Prostate gland (tissue), 2 donors: ENCODE measurements around the gene CPT1C.

Experiments used
- POLR2A ChIP-seq: fragments of 450-650 bp; IDR thresholded peaks from one replicate; pipeline ENCODE4 v1.6.1; 2016; ENCODE audit warnings: antibody characterized with exemption, mild to moderate bottlenecking
- TF ChIP-seq, protein P1 (sequence below), 4 experiments: fragments of 200-600 bp in 2 of 4; fragments of 450-650 bp in 2 of 4; sonication (generic) in 2 of 4; IDR thresholded peaks; 1 replicate in 3 of 4; 2 replicates in 1 of 4; pipeline ENCODE4 v1.5.1; 2016 to 2019; ENCODE audit warnings: antibody characterized with exemption in 4 of 4, mild to moderate bottlenecking in 2 of 4, moderate library complexity in 2 of 4

DNA sequence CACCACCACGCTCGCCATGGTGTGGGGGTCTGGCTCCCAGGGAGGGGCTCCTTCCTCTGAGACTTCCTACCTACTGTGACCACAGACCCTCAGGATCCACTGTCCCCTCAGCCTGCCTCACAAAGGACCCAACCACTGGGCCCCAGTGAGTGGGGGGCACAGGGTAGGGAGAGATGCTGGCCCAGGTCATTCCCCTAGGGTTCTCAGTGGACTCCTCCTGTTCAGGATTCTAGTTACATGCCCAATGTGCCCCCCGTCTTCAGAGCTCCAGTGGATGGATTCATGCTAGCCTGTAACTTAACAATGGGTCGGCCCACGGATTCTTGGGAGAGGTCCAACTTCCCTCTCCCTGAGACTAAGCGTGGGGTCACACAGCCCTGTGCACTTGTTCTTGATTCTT, 72.3 kb downstream of the CPT1C start, which contains the start of gene TSKS:
- TF ChIP-seq POLR2A = no peak
- TF ChIP-seq, protein P1, sequence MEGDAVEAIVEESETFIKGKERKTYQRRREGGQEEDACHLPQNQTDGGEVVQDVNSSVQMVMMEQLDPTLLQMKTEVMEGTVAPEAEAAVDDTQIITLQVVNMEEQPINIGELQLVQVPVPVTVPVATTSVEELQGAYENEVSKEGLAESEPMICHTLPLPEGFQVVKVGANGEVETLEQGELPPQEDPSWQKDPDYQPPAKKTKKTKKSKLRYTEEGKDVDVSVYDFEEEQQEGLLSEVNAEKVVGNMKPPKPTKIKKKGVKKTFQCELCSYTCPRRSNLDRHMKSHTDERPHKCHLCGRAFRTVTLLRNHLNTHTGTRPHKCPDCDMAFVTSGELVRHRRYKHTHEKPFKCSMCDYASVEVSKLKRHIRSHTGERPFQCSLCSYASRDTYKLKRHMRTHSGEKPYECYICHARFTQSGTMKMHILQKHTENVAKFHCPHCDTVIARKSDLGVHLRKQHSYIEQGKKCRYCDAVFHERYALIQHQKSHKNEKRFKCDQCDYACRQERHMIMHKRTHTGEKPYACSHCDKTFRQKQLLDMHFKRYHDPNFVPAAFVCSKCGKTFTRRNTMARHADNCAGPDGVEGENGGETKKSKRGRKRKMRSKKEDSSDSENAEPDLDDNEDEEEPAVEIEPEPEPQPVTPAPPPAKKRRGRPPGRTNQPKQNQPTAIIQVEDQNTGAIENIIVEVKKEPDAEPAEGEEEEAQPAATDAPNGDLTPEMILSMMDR (IDR thresholded peaks at IDR 0.05) = no peak
